Ovary (tissue), 3 donors: Measurements from ENCODE around the gene ADAMTS6.

Experiments
- EP300 ChIP-seq: sonication (generic); formaldehyde crosslinking; IDR thresholded peaks from one replicate; pipeline ENCODE4 v1.6.1; 2017; ENCODE audit warnings: antibody characterized with exemption
- POLR2A ChIP-seq: fragments of 450-650 bp; IDR thresholded peaks from one replicate; pipeline ENCODE4 v1.6.1; 2017; ENCODE audit warnings: antibody characterized with exemption, mild to moderate bottlenecking, moderate library complexity
- TF ChIP-seq, protein P1 (sequence below), 3 donors: fragments of 450-650 bp in 2 of 3; fragments of 200-600 bp in 1 of 3; IDR thresholded peaks; one replicate each; pipeline versions ENCODE4 v1.5.1 to v1.8.0; 2016 to 2022; ENCODE audit warnings: antibody characterized with exemption in 3 of 3, mild to moderate bottlenecking in 1 of 3
- donor health status: DM: no; HTN: no; CAD: no.

DNA sequence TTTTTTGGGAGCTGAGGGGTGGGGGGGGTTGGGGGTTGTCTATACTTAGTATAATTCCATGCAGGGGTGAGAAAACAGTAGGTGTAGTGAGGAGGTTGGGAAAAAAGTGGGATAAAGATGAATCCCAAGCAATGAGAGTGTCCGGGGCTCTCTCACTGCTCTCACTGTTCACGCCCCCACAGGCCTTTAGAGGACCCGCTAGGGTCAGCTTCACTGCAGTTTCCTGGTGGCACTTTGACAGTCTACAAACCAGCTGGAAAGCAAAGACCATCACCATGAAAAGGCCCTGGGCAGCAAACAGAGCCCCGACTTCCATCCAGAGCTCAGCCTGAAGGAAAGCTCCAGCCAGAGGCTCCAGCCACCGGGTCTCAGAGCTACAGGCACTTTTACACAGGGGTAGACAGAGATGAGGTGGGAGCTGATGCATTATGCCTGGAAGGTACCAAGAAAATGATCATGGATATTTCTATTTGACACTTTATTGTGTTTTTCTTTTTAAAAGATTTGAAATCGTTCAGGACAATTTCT lies 355.1 kb downstream of the ADAMTS6 start:
- TF ChIP-seq, protein P1, sequence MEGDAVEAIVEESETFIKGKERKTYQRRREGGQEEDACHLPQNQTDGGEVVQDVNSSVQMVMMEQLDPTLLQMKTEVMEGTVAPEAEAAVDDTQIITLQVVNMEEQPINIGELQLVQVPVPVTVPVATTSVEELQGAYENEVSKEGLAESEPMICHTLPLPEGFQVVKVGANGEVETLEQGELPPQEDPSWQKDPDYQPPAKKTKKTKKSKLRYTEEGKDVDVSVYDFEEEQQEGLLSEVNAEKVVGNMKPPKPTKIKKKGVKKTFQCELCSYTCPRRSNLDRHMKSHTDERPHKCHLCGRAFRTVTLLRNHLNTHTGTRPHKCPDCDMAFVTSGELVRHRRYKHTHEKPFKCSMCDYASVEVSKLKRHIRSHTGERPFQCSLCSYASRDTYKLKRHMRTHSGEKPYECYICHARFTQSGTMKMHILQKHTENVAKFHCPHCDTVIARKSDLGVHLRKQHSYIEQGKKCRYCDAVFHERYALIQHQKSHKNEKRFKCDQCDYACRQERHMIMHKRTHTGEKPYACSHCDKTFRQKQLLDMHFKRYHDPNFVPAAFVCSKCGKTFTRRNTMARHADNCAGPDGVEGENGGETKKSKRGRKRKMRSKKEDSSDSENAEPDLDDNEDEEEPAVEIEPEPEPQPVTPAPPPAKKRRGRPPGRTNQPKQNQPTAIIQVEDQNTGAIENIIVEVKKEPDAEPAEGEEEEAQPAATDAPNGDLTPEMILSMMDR (IDR thresholded peaks at IDR 0.05) = no peak
- TF ChIP-seq POLR2A = no peak
- TF ChIP-seq EP300 = no peak
